ENCODE measurements around the gene STK24.
A peak's percentile ranks its signal among the peaks of the same experiment; 100 is the strongest.

The STK24 gene

DNA sequence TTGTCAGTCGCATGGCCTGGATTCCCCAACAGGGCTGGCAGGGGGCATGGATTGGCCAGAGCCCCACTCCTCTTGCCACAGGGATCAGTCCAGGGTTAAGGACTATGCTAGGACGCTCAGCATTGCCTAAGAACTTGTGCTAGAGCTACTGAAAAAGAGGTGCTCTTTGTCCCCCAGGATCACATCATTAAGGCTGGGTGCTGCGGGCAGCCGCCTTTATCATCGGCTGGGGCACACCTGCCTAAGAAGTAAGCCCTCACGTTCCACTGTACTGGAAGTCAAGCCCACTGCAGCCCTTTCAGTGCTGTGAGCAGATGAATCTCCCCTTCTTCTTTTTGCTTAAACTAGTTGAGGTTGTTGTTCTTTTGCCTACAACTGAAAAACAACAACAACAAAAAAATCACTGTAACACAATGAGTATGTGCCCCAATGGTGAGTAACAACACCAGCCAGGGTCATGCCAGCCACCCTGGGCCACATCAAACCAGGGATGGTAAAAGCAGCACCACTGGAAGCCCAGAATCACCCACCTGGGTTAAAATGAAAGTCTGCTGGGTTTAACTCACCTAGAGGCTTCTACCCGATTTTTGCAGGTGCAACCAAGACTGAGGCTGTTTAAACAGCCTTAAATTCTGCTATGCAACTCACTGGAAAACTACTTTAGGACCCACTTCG, 20.6 kb downstream of the STK24 start:
- no peak for DNase-seq (ENCODE audit: low spot score)

DNA sequence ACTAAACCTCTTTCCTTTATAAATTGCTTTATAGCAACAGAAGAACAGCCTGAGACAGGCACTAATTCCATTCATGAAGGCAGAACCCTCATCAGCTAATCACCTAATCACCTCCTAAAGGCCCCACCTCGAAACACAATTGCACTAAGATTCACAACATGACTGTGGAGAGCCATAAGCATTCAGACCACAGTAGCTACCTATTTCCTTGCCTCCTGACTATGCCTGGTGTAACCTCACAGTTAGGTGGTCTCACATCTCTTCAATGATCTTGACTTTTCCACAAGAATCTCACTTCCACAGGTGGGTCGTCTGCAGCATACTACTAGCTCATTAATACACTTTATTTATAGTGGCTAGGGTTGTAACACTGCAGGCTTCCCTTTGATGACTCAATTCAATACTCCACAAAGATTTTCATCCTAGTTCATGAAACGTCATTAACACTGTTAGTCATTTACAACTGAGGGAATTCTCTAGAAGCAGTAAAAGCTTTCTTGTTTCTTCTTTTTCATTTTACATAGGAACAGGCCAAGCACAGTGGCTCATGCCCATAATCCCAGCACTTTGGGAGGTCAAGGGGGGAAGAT, 27.1 kb downstream of the STK24 start:
- no peak for DNase-seq (ENCODE audit: low spot score)

DNA sequence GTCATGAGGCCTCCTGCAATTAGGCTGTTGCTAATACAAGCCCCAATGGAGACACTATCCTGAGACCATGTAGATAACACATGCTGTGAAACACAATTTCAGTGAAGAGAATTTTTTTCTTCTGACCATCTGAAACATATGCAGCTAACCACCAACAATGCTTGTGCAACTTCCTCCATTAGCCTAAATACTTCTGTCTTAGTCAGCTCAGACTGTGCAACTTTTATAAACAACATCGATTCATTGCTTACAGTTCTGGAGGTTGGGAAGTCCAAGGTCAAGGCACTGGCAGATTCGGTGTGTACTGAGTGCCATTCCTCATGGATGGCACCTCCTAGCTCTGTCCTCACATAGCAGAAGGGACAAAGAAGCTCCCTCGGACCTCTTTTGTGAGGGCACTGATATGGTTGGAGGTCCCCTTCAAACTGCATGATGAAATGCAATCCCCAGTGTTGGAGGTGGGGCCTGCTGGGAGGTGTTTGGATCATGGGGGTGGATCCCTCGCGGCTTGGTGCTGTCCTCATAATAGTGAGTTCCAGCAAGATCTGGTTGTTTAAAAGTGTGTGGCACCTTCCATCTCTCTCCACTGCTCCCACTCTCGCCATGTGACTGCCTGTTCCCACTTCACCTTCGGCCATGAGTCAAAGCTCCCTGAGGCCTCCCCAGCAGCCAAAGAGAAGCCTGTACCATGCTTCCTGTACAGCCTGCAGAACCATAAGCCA, 27.7 kb downstream of the STK24 start:
- no peak for DNase-seq (ENCODE audit: low spot score)

GRCh38 chr13:98548230-98548629, 28.7 kb downstream of the STK24 start:
- DNase-seq (ENCODE audit: low spot score): no peak

DNA sequence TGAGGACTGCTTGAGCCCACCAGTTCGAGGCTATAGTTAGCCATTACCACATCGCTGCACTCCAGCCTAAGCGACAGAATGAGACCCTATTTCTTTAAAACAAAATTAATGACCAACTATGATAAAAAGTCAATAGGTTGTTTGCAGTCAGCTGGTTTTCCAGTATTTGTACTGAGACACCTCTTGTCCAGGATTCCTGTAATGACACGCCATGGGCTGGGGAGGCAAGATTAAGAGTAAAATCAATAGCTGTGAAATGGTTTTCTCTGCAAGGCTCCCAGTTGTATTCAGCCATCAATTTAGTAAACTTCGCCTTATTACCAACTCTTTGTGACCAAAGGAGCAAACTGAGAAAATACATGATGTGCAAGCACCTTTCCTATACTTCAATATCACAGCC, 29.5 kb downstream of the STK24 start:
- no peak for DNase-seq (ENCODE audit: low spot score)

- no peak for DNase-seq (ENCODE audit: low spot score)
Measured at GRCh38 chr13:98546402-98546801, 30.5 kb downstream of the STK24 start.

GRCh38 chr13:98544104-98544710, 32.7 kb downstream of the STK24 start:
- DNase-seq (ENCODE audit: low spot score): no peak

GRCh38 chr13:98543378-98544103, 33.4 kb downstream of the STK24 start:
- no peak for DNase-seq (ENCODE audit: low spot score)

DNA sequence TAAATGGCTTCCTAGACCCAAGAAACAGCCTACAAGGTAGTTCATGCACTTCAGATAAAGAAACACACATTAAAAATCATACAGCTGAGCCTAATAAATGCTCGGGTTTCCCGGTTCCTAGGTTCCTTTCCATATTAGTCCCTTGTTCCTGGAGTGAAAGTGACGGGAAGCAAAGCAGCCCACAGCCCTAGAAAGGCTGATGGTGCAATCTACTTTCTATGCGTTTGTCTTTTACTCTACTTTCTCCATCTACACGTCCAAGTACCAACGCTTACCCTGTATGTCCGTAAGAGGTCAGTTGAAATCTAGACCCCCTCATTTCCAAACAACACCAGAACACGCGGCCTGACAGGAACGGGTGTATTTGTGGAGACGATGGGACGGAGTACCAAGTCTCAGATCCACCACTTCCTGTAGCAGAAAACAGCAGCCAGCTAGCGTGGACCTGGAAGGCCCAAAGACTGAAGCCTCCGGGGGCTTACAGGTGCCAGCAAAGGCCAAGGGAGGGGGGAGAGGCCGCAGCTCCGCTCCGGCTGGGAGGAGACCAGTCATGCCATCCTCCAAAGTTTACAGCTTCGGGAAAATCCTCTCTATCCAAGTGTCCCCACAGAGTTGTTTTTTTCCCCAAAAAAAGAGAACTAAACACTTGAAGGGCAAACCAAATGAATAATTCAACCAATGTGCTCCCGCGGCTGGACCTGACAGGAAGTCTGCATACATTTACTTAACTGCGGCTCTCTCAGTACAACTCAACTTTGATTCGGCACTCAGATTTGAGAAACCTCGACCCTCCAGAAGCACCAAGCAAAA, 34.1 kb downstream of the STK24 start:
- peak; percentile 22 for DNase-seq (ENCODE audit: low spot score)

- no peak for DNase-seq (ENCODE audit: low spot score)
Measured at GRCh38 chr13:98541701-98542203, 35.2 kb downstream of the STK24 start.

DNA sequence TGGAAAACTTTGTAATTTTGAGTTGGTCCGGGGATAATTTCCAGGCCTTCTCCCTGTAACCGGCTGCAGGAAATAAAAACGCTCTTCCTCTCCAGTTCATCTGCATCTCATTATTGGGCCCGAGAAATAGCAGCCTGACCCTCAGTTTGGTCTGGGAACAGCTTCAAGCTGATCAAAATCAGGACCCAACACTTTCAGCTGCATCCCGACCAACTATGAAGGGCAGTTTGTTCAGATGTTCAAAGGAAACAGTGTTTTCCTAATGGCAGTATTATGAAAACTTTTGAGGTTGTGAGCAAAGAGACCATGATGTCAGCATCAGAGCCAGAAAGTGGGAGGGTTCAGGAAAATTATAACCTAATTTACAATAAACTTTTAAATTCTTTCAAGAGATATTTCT, 35.7 kb downstream of the STK24 start:
- DNase-seq (ENCODE audit: low spot score): no peak

- no peak for DNase-seq (ENCODE audit: low spot score)
Measured at GRCh38 chr13:98540476-98540875, 36.4 kb downstream of the STK24 start.

- DNase-seq (ENCODE audit: low spot score): no peak
Measured at GRCh38 chr13:98539666-98540065, 37.2 kb downstream of the STK24 start.

DNA sequence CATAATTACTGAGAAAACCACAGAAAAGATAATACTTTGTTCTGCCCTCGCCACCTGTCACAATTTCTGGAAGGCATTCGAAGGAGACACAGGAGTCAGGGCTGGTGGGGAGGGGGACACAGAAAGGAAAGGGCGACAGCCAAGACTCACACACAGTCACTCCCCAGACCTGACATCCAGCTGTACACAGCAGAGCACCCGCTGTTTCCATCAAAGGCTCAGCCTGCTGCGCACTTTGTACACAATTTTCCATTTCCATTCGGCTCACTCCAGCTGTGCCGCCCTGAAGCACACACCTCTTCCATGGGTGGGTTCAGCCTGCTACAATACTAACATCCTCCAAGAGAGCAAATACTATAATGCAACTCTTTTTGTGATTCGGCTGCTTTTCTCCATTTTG, 38.0 kb downstream of the STK24 start:
- no peak for DNase-seq (ENCODE audit: low spot score)

- DNase-seq (ENCODE audit: low spot score): no peak
Measured at GRCh38 chr13:98537740-98538139, 39.2 kb downstream of the STK24 start.

DNA sequence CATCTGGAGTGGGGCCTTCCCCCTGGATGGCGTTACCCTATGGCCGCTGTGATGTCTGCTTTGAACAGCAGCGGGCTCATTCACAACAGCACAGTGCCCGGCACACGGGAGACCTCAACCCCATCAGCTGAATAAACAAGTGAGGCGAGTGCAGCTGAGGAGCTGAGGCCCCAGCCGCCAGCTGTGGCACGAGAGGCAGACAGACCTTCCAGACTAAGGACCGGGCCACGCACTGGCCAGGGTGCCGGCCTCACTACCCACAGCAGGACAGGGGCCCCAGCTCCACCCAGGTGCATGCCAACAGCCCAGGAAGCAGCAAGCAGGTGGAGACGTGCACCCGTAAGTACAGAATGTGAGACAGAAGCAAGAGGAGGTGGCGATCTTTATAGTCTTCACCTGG, 39.6 kb downstream of the STK24 start:
- DNase-seq (ENCODE audit: low spot score): no peak

GRCh38 chr13:98536729-98537128, 40.2 kb downstream of the STK24 start:
- no peak for DNase-seq (ENCODE audit: low spot score)

GRCh38 chr13:98535501-98536354, 41.2 kb downstream of the STK24 start:
- DNase-seq (ENCODE audit: low spot score): no peak

DNA sequence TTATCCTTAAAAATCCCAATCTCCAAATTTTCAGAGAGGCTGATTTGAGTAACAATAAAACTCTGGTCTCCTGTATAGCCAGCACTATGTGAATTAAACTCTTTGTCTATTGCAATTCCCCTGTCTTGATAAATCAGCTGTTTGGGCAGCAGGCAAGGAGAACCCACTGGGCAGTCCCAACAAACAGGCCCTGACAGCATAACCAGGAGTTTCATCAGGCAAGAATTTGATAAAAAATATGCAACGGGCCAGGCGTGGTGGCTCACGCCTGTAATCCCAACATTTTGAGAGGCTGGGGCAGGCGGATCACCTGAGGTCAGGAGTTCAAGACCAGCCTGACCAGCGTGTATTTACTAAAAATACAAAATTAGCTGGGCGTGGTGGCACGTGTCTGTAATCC, 42.1 kb downstream of the STK24 start:
- no peak for DNase-seq (ENCODE audit: low spot score)

- no peak for DNase-seq (ENCODE audit: low spot score)
Measured at GRCh38 chr13:98533912-98534311, 43.0 kb downstream of the STK24 start.
